Posterior cingulate gyrus (tissue), 11 donors: Measurements from ENCODE around the gene ST6GALNAC5.

Experiments used
- DNase-seq, 10 donors: peaks; one replicate each; pipeline versions ENCODE4 v3.0.0 to v3.0.0-alpha.2; 2020 to 2021; ENCODE audit warnings: mixed read lengths in 3 of 10
- intact Hi-C: fragments of 100-400 bp; cut with DNase I; formaldehyde crosslinking; loops from one replicate; pipeline ENCODE4 v1.15.1; 2023

ST6GALNAC5 gene

DNA sequence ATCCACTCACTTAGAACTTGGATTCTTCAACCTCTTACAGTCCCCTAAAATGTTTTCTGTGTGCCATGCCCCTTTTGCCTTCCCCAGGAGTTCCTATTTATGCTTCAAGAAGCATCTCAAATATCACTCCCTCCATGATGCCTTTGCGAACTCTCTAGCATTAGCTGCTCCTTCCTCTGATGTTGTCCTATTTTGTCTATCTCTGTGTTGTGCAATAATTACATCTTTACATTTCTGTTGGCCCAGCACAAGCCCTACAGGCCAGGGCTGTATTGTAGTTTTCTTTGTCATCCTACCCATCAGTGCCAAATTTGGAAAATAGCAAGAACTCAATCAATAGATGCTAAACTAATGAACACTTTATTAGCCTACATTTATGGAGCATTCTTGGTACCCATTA lies 125.8 kb downstream of the ST6GALNAC5 start:
- intact Hi-C loops = no loop called here
- DNase-seq = no peak

DNA sequence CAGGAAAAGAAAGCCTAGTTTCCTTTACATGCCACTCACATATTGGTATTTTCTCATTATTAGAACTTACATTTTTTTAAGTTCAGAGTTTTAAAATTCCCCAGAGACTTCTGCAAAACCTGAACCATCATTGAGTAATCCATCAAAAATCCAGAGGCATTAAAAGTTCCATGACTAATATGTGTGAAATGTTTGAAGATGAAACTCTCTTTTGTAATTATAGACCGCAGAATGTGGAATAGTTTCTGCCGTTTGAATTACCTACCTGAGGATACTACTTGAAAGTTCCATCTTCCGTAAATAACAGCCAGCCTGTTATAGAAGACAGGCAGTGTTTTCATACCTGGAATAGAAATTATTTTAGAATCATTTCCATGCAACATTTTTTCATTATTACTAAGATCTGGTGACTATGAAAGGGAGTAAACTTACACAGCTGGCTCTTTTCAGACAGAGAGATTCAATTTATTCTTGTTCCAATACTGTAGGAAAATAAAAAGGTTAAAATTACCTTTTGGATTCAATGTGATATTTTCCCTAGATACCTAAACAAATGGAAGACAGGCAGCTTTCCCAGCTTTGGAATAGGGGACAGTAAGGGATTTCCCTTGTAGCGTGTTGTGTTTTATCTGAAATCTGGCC lies 131.4 kb downstream of the ST6GALNAC5 start:
- no peak for DNase-seq
- intact Hi-C loops = no loop called here

DNA sequence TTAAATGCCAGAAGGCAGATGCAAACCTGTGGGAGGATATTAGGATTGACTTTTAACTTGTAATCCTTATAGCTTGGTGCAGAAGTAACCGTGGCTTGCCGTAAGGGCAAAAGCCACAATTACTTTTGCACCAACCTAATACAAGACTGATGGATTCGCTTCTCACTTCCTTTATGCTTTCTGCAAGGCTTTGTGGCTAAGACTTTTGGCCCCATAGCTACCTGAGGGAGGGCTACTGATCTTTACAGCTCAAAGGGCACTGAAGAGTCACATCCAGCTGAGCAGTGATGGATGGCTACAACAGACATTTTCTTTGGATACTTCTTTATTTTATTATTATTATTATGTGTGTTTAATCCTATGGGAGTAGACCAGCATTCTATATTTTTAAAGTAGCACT lies 140.4 kb downstream of the ST6GALNAC5 start:
- intact Hi-C loops = no loop called here
- DNase-seq = no peak

DNA sequence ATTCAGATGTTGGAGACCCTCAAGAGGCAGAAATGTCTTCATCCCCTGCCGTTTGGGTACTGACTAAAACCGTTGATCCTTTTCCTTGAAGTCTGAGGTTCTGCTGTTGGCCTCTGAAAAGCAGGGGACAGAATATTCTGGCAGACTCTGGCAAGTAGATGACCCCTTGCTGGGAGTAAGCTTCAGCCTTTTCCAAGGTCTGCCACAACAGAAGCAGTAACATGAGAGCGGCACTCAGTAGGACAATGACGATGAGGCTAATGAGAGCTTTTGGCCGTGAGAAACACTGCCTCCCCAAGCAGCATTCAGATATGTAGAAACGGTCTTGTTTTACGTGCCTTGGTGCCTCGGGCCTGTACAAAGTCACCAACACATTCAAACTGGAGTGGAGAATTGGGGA lies 143.7 kb downstream of the ST6GALNAC5 start:
- no peak for DNase-seq
- intact Hi-C loops = no loop called here

DNA sequence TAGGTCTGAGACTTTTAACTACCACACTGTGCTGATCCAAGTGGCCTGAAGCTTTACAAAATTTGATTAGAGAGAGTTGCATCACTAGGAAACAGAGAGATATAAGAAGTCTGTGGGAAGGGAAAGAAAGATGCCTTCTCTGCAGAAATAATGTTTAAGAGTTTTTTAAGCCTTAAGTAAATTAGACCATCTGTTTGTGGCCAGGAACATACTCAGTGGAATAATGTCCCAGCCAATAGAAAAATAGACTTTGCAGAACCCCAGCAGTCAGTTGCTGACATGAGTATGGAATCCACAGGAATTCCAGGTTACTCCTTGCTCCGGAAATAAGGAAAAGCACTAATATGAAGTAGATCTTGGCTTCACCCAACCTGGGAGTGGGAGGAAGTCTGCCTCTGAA lies 144.8 kb downstream of the ST6GALNAC5 start:
- intact Hi-C loops = no loop called here
- DNase-seq = no peak

DNA sequence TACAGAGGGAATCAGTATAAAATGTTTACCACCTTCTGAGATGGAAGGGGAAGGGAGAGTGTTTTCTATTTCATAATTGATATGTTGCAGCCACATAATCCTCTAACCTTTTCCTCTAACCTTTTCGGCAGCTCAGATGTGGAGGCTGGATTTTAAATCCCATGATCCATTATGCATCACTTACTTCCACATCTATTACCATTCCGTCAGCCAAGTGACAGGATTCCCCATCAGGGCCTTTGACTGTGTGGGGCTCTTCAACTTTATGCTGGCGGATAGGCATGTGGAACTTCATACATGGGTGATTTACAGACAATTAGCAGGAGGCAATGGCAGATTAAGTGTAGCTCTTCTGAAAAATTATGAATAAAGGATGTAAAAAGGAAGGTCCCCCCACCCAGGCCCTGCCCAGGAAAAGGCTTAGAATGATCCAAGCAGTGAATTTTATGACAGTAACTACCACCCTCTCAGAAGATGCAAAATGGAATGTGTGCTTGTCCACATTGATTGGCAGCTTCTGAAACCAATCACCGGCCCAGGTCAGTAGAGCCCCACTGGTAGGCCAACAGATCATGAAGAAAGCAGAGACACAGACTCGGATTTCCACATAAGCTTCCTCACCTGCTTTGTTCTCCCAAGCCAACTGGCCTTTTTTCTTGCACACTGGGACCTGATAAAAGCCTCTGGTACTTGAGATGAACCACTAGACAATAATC lies 147.0 kb downstream of the ST6GALNAC5 start:
- DNase-seq = no peak
- intact Hi-C loops = no loop called here

DNA sequence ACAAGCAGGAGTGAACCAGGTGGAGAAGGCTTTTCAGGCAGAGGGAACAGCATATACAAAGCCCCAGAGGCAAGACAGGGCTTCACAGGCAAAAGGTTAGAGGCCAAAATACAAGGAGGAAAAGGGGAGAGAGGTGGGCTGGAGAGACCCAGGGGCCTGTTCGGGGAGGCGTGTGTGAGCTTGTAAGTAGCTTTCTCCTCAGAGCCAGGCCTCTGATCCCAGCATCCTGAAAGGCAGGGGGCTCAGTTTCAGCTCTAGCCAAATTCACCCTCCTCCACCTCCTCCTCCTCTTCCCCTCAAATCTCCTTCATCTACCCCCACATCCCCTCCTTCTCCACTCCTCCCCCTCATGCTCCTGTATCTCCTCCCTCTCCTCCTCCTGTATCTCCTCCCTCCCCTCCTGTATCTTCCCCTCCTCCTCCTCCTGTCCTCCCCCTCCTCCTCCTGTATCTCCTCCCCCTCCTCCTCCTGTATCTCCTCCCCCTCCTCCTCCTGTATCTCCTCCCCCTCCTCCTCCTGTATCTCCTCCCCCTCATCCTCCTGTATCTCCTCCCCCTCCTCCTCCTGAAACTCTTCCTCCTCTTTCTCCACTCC lies 148.6 kb downstream of the ST6GALNAC5 start:
- DNase-seq = no peak
- intact Hi-C loops = no loop called here

DNA sequence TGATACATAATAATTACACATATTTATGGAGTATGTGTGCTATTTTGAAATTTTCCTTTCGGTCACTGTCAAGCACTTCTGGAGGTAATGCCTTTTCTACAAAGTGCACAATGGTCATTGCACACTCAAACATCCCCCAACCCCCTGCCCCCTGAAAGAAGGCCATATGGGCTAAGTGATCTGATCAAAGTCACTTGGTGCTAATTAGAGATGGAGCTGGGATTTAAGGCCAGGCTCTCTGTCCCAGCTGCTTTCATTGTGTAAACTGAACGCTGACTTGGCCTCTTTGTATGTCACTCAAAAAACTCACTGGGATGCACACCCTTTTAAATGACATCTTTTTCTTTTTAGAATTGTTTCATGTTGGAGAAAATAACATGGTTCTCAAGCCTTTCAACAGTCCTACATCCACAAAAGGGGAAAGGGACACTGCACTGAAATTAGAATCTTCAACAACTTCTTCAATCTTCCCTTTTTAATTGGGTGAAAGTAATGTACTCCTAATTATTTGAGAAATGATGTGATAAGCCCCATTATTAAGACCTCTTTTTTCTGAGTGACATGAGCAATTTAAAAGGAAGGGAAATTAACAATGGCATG lies 149.2 kb downstream of the ST6GALNAC5 start:
- intact Hi-C loops = no loop called here
- no peak for DNase-seq

DNA sequence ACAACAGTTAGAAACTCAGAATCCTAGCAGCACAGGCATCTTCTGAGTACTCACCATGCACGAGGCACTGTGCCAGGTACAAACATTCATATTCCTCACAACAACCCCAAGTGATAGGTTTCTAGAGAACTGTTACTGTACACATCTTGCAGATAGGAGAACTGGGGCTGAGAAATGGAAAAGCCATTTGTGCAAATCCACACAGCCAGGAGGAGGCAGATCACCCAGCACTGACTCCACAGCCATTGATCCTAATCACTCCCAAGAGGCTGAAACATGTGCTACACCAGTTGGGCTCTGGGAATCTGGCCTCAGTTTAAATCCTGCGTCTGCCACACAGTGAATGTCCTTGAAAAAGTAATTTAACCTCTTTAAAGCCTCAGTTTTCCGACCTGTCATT lies 151.0 kb downstream of the ST6GALNAC5 start:
- intact Hi-C loops = no loop called here
- no peak for DNase-seq

DNA sequence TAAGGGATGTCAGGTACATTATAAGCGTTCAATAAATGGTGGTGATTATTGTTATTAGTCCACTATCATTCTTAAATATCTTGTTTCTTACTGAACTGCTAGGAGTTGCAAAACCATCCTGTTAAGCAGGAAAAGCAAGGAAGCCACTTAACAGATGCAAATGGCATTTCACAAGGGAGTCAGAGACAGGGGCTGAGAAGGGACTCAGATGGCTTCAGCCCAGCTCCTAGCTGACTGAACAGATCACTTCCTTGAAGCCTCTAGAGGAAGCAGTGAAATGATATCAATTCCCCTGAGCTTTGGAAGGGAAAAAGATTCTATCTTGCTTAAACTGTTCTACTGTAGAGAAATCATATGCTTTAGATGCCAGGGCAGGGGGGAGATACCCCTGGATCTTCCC lies 151.5 kb downstream of the ST6GALNAC5 start:
- DNase-seq = no peak
- intact Hi-C loops = no loop called here

DNA sequence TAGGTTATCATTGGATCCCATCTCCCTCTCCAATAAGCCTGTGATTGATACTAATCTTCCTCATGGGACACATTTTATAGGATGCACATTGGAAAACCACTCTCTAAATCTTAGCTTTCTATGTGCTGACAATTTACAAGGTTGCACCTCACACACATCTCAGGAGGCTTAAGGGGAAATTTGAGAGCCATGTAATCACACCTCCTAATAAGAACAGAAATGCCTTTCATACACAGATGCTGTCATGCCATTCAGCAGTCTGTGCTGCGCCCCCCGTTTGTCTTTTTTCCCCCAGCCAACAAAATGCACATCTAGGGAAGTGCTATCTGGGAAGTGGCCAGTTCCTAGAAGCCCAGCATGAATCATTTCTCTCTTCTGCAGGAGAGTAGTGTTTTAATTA lies 154.5 kb downstream of the ST6GALNAC5 start:
- no peak for DNase-seq
- intact Hi-C loops = no loop called here

DNA sequence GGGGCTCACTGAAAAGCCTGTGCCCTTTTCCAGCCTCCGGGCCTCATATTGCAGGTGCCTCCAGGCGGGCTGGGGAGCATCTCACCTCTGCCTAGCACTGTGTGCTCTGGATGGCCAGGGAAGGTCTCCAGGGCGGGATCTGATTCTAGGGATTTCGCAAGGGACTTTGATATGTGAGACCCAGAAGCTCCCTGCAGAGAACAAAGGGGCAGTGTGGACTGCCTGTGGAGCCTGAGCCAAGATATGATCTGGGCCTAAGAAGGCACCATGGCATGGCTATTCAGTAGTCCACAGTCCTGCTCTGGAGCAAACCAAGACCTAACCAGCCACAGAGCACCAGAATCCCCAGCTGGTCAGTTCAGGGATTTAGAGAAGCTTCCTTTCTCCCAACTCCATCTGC lies 157.2 kb downstream of the ST6GALNAC5 start:
- intact Hi-C loops = no loop called here

DNA sequence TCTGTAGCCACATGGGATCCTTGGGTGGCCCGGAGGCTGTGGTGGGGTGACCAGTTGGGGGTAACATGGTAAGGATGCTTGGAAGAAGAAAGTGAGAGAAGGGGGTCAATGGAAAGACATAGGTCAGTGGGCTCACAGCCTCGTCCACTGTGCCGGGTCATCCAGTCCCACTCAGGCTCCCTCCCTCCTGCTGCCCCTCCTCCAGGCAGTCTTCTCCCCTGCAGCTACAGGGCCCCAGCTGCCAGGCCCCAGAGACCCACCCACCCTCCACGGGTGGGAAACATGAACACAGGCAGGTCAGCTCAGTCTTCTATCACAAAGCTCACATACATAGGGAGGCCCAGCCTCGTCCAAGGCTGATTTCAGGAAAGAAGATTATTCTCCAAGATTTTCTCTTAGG lies 158.3 kb downstream of the ST6GALNAC5 start:
- DNase-seq = no peak
- intact Hi-C loops = no loop called here

More for the DNA sequence above, 157.2 kb downstream of the ST6GALNAC5 start:
- DNase-seq = no peak

DNA sequence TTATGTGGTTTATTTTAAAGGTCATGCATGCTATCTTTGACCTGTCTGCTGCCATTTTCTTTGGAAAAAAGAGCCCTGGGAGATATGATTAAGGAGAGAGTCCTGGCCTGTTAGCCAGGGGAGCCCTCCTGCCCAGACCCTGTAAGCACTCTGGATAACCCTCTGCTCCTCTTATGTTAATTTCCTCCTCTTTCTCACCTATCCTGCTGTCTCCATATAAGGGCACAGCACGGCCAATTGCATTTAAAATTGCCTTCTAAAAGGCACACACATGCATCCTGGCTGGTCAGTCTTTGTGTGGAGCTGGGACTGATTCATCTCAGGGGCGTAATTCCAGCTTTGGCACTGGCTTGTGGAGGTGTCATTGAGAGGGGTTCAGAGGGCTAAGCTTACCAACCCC lies 158.9 kb downstream of the ST6GALNAC5 start:
- no peak for DNase-seq
- intact Hi-C loops = no loop called here

DNA sequence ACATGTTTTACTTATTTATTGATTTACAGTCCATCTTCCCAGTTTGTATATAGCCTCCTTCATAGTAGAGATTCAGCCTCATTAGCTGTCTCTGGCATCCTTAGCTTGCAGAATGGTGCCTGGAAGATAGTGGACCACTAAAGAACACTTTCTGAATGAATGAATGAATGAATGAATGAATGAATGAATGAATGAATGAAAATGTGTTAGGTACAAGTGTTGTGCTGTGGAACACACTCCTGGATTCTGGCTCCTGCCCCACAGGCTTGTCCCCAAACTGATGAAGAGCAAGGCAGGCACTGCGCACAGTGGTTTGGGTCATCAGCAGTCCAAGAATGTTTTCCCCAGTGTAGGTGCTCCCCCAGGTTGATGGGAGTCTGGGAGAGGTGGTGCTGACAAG lies 159.4 kb downstream of the ST6GALNAC5 start:
- intact Hi-C loops = no loop called here
- DNase-seq = no peak

DNA sequence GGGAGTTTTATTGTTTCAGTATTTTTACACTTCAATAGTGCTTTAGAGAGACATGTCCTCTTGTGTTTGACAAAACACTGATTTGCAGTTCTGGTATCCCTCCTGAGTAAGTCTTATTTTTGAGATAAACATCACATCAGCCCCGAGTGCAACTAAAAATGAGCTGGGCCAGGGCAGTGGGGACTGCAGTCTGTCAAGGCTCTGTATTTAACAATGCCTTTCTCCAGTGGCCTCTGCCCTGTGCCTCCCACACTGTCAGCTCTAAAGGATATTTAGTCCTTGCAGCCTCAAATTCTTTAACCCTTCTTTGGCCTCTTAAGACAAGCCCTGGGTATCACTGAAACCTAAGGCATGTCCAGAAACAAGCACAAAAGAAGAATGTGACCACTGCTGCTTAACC lies 160.6 kb downstream of the ST6GALNAC5 start:
- intact Hi-C loops = no loop called here
- no peak for DNase-seq

DNA sequence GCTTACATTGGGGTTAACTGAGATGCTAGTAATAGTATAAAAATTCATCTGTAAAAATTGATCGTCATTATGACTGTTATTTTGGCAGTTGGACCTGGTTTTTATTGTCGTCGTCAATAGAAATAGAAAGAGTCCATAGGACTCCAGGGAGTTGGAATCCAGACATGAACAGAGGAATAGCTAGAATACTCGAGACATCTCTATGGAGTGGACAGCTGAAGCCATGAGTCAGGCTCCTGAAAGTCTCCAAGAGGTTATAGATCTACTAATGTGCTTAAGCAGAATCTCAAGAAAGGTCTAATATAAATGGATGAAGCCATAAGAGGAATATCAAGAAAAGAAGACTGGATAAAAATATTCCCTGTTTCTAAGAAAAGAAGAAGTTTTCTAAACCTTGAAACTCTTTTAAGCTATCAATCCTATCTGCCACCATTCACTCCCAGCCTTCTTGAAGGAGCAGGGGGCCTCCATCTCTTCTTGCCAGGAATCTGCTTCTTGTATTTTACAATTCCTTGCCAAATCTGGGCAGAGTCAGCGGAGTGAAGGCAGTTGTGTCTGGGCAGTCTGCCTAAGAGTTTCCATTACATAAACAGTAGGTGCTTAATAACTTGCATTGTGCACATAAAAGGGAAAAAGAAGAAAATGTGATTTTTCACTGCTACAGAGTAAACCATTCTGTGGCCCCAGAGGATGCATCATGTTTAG lies 163.3 kb downstream of the ST6GALNAC5 start:
- DNase-seq = no peak
- intact Hi-C loops = loop anchor here (10.0 kb wide), 1 partner anchor 256 kb away; no protein-coding TSS in a partner anchor

DNA sequence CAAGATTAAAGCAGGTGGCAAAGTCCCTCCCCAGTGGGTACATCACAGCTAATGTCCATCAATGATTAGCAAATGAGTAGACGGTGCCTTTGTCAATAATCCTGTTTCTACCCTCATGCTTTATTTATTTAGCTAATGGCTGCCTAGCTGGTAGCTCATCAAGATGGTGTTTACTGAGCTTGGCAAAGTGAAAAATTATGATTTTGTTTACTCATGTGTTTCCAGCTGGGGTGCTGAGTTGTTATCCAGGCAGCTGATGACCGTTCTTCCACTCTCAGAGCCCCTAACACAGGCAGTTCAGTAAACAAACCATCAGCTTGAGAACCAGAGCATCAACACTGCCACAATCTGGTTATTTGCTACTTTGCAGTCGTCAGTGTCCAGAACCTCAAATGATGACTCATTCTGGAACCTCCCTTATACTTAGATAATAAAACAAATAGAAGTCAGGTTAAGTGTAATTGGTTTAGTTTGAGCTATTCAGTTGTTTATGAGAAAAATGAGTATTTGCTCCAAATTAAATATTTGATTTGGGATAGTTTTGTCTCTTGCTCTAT lies 163.9 kb downstream of the ST6GALNAC5 start:
- intact Hi-C loops = loop anchor here (10.0 kb wide), 1 partner anchor 256 kb away; no protein-coding TSS in a partner anchor
- no peak for DNase-seq

DNA sequence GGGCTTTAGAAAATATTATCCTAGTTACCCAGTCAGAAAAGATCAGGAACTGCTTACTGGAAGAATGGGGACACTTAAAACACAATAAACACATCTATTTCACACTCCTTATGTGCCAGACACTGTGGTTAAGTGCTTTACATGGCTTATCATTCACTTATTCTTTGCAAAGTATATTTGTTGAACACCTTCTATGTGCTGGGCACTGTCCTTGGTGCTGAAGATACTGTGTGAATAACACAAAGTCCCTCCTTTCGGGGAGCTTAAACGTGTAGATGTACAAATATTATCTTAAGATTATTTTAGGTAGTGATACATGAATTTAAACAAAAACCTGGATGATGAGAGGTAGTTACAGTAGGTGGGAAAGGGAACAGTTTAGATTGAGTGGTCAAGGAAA lies 169.3 kb downstream of the ST6GALNAC5 start:
- DNase-seq = no peak
- intact Hi-C loops = loop anchor here (10.0 kb wide), 1 partner anchor 262 kb away; no protein-coding TSS in a partner anchor

DNA sequence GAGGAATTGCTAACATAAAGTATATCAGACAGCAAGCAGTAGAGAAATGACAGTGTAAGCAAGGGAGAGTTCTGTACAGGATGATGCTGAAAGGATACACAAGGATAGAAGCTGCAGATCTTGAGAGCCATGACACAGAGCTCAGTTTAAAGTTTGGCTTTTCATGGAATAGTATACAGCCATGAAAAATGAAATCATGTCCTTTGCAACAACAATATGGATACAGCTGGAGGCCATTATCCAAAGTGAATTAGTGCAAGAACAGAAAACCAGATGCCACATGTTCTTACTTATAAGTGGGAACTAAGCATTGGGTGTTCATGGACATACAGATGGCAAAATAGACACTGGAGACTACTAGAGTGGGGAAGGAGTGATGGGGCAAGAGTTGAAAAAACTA lies 169.8 kb downstream of the ST6GALNAC5 start:
- intact Hi-C loops = loop anchor here (10.0 kb wide), 1 partner anchor 262 kb away; no protein-coding TSS in a partner anchor
- DNase-seq = no peak
